ENCODE data around the gene PLEKHG1. TPM values are rescaled to one million over a fixed set of nuclear protein-coding genes. Genes with fewer than 3 reads are reported as not detected.

The PLEKHG1 gene
- total RNA-seq (10 to 100 TPM in 4 of 7 donors, 1 to 10 TPM in 3; 5.4 to 74.0 (median 14.2) TPM), polyA plus RNA-seq (10 to 100 TPM in 1 of 2 donors, 1 to 10 TPM in 1; 5.3 to 11.9 TPM)
- long read RNA-seq, donor 1, partial matches to known transcripts: 2 of 7 reads
- long read RNA-seq, donor 1, other reads (novel, unspliced or antisense): 5 of 7 reads
- long read RNA-seq, donor 2: 0 reads
- long read RNA-seq, donor 3, partial matches to known transcripts: 9 of 19 reads
- long read RNA-seq, donor 3, other reads (novel, unspliced or antisense): 10 of 19 reads

- intact Hi-C loops (cut with DNase I): no loop called here
- Histone ChIP-seq H3K4me1 (ENCODE audit: insufficient read depth) (no peaks in the 10 kb centered on the region), H3K36me3 (no peaks in the 10 kb centered on the region), H3K9me3 (no peaks in the 10 kb centered on the region), H3K4me3 (peak within 1 kb of the TSS; percentile 71), H3K27ac (peak within 1 kb of the TSS; percentile 45 to 85), H3K27me3 (no peaks in the 10 kb centered on the region)
- no peak for TF ChIP-seq CTCF (IDR thresholded peaks at IDR 0.05)
- TF ChIP-seq POLR2A (IDR thresholded peaks at IDR 0.05): no peak
- TF ChIP-seq EP300 (IDR thresholded peaks at IDR 0.05): no peak
- 7 to 16% (median 7%) methylated on average over 34 to 54 of the region's 54 CpGs for WGBS, 3 donors
- peak; percentile 46 to 79 (median 69) for DNase-seq
These were observed at the start of gene PLEKHG1 for GRCh38 chr6:150599199-150600009. Gene PLEKHG1, plus strand, starts transcription at chr6:150599885. Its CDS starts 133,797 bp downstream, at chr6:150733682.

GRCh38 chr6:150550244-150550643, 49.4 kb upstream of the PLEKHG1 start:
- intact Hi-C loops (cut with DNase I): no loop called here
- Histone ChIP-seq H3K27me3 (no peaks in the 10 kb centered on the region), H3K4me3 (no peak overlapping the region), H3K36me3 (no peaks in the 10 kb centered on the region), H3K4me1 (ENCODE audit: insufficient read depth) (peaks cover 5% of the 10 kb centered on the region), H3K9me3 (no peaks in the 10 kb centered on the region), H3K27ac (no peak overlapping the region)
- TF ChIP-seq POLR2A (IDR thresholded peaks at IDR 0.05): no peak
- no peak for DNase-seq
- 93 to 96% (median 93%) methylated on average over 5 of the region's 5 CpGs for WGBS, 3 donors

GRCh38 chr6:150557043-150557599, 42.6 kb upstream of the PLEKHG1 start:
- TF ChIP-seq CTCF (IDR thresholded peaks at IDR 0.05) (no peak), POLR2A (IDR thresholded peaks at IDR 0.05) (no peak), EP300 (IDR thresholded peaks at IDR 0.05) (no peak)
- no peak for DNase-seq
- Histone ChIP-seq H3K4me3 (no peak overlapping the region), H3K27me3 (no peaks in the 10 kb centered on the region), H3K4me1 (ENCODE audit: insufficient read depth) (no peaks in the 10 kb centered on the region), H3K9me3 (no peaks in the 10 kb centered on the region), H3K27ac (no peak overlapping the region), H3K36me3 (no peaks in the 10 kb centered on the region)
- 72 to 85% (median 76%) methylated on average over 5 of the region's 5 CpGs for WGBS, 3 donors
- intact Hi-C loops (cut with DNase I): no loop called here

- intact Hi-C loops (cut with DNase I): no loop called here
- Histone ChIP-seq H3K36me3 (no peaks in the 10 kb centered on the region), H3K9me3 (no peaks in the 10 kb centered on the region), H3K4me1 (ENCODE audit: insufficient read depth) (no peaks in the 10 kb centered on the region), H3K27me3 (no peaks in the 10 kb centered on the region), H3K4me3 (no peak overlapping the region), H3K27ac (no peak overlapping the region)
- 63 to 78% (median 73%) methylated on average over 6 of the region's 6 CpGs for WGBS, 3 donors
- DNase-seq: no peak
- TF ChIP-seq CTCF (IDR thresholded peaks at IDR 0.05) (no peak), EP300 (IDR thresholded peaks at IDR 0.05) (no peak), POLR2A (IDR thresholded peaks at IDR 0.05) (no peak)
These were observed 39.4 kb upstream of the PLEKHG1 start for GRCh38 chr6:150560004-150560883.
